Liver (tissue), 9 donors: Measurements from ENCODE around the gene TBCD. TPM values are rescaled to one million over a fixed set of nuclear protein-coding genes. Genes with fewer than 3 reads are reported as not detected.

Experiments
- DNase-seq: peaks from one replicate; pipeline ENCODE4 v3.0.0-alpha.2; 2017; ENCODE audit warnings: low spot score
- H3K27ac ChIP-seq, 2 donors: one replicate each; pipeline ENCODE4 v1.7.0; 2013; ENCODE audit warnings: inconsistent platforms in 2 of 2, low read length in 2 of 2, control low read depth in 1 of 2, low read depth in 1 of 2, mild to moderate bottlenecking in 1 of 2
- H3K27me3 ChIP-seq, 4 donors: one replicate each; pipeline versions ENCODE4 v1.6.1 to v1.7.0; 2013; ENCODE audit warnings: low read length in 3 of 4, inconsistent platforms in 1 of 4, mild to moderate bottlenecking in 1 of 4, moderate library complexity in 1 of 4; ENCODE audit not compliant: control insufficient read depth in 4 of 4, insufficient read depth in 4 of 4
- H3K36me3 ChIP-seq, 4 donors: one replicate each; pipeline versions ENCODE4 v1.6.1 to v1.7.0; 2013; ENCODE audit warnings: low read length in 3 of 4, mild to moderate bottlenecking in 3 of 4, low read depth in 1 of 4, moderate library complexity in 1 of 4; ENCODE audit not compliant: control insufficient read depth in 4 of 4, insufficient read depth in 3 of 4
- H3K4me1 ChIP-seq, 4 donors: one replicate each; pipeline versions ENCODE4 v1.6.1 to v1.7.0; 2013; ENCODE audit warnings: low read length in 3 of 4, mild to moderate bottlenecking in 3 of 4, moderate library complexity in 1 of 4; ENCODE audit not compliant: control insufficient read depth in 4 of 4, insufficient read depth in 4 of 4
- H3K4me3 ChIP-seq, 3 donors: one replicate each; pipeline versions ENCODE4 v1.6.1 to v1.7.0; 2013; ENCODE audit warnings: low read length in 3 of 3, control low read depth in 1 of 3, low read depth in 1 of 3, mild to moderate bottlenecking in 1 of 3
- H3K9ac ChIP-seq, 2 donors: one replicate each; pipeline ENCODE4 v1.7.0; 2013; ENCODE audit warnings: low read length in 2 of 2, mild to moderate bottlenecking in 2 of 2, moderate library complexity in 2 of 2, control low read depth in 1 of 2, low read depth in 1 of 2
- H3K9me3 ChIP-seq, 4 donors: one replicate each; pipeline versions ENCODE4 v1.6.1 to v1.7.0; 2013; ENCODE audit warnings: low read length in 3 of 4; ENCODE audit not compliant: control insufficient read depth in 4 of 4
- FOXA1 ChIP-seq: IDR thresholded peaks from 2 replicates; pipeline ENCODE4 v1.6.1; 2016; ENCODE audit warnings: antibody characterized with exemption
- FOXA2 ChIP-seq: IDR thresholded peaks from 2 replicates; pipeline ENCODE4 v1.6.1; 2016; ENCODE audit warnings: antibody characterized with exemption
- GABPA ChIP-seq, 2 donors: IDR thresholded peaks in 1 of 2; conservative IDR thresholded peaks in 1 of 2; 2 replicates each; pipeline ENCODE4 v1.6.1; 2016; ENCODE audit warnings: antibody characterized with exemption in 2 of 2, mild to moderate bottlenecking in 1 of 2, moderate library complexity in 1 of 2
- HNF4A ChIP-seq, 2 donors: conservative IDR thresholded peaks; 2 replicates each; pipeline ENCODE4 v1.6.1; 2016; ENCODE audit warnings: antibody characterized with exemption in 2 of 2, mild to moderate bottlenecking in 2 of 2
- HNF4G ChIP-seq: IDR thresholded peaks from 2 replicates; pipeline ENCODE4 v1.6.1; 2016; ENCODE audit warnings: antibody characterized with exemption
- JUND ChIP-seq, 2 donors: IDR thresholded peaks; 2 replicates each; pipeline ENCODE4 v1.6.1; 2016; ENCODE audit warnings: antibody characterized with exemption in 2 of 2
- NR2F2 ChIP-seq: IDR thresholded peaks from 2 replicates; pipeline ENCODE4 v1.6.1; 2016; ENCODE audit warnings: antibody characterized with exemption
- RAD21 ChIP-seq, 2 donors: IDR thresholded peaks; 2 replicates each; pipeline ENCODE4 v1.6.1; 2016; ENCODE audit warnings: antibody characterized with exemption in 2 of 2, mild to moderate bottlenecking in 2 of 2
- RXRA ChIP-seq, 2 donors: IDR thresholded peaks; 2 replicates each; pipeline ENCODE4 v1.6.1; 2017 to 2018; ENCODE audit warnings: antibody characterized with exemption in 2 of 2, mild to moderate bottlenecking in 1 of 2
- SP1 ChIP-seq: IDR thresholded peaks from 2 replicates; pipeline ENCODE4 v1.6.1; 2018; ENCODE audit warnings: antibody characterized with exemption, mild to moderate bottlenecking
- TAF1 ChIP-seq: conservative IDR thresholded peaks from 2 replicates; pipeline ENCODE4 v1.6.1; 2016; ENCODE audit warnings: antibody characterized with exemption, mild to moderate bottlenecking
- WGBS: extraction: QIAGEN DNeasy Blood & Tissue Kit; methylation state at CpG from one replicate; pipeline ENCODE4 v1.1.7; 2013; 5-methylcytosine and 5-hydroxymethylcytosine counted together
- polyA plus RNA-seq, 2 donors: library from polyadenylated mRNA; stranded (reverse) in 1 of 2; unstranded in 1 of 2; fragments of 200-250 nt in 1 of 2; fragments of >200 nt in 1 of 2; fragmentation: Nextera tagmentation in 1 of 2; extraction: Ambion mirVana in 1 of 2; gene quantifications; one replicate each; pipeline versions ENCODE4 v1.2.1 to v1.2.3, GENCODE V29; 2013 to 2015
- total RNA-seq, 2 donors: library from RNA; depleted of rRNA; stranded (reverse); fragments of >200 nt; gene quantifications; one replicate each; pipeline ENCODE4 v1.2.3, GENCODE V29; 2014
- TF ChIP-seq, protein P1 (sequence below): IDR thresholded peaks from 2 replicates; pipeline ENCODE4 v1.6.1; 2016; ENCODE audit warnings: antibody characterized with exemption, mild to moderate bottlenecking
- TF ChIP-seq, protein P2 (sequence below): IDR thresholded peaks from 2 replicates; pipeline ENCODE4 v1.6.1; 2016; ENCODE audit warnings: antibody characterized with exemption
- TF ChIP-seq, protein P3 (sequence below): fragments of 150-350 bp; IDR thresholded peaks from 2 replicates; pipeline ENCODE4 v1.5.1; 2017; ENCODE audit warnings: improper control_type of control experiment, low read depth, low read length; ENCODE audit not compliant: missing input control
- TF ChIP-seq, protein P4 (sequence below): IDR thresholded peaks from 2 replicates; pipeline ENCODE4 v1.6.1; 2016; ENCODE audit warnings: antibody characterized with exemption
- TF ChIP-seq, protein P5 (sequence below): IDR thresholded peaks from 2 replicates; pipeline ENCODE4 v1.6.1; 2016; ENCODE audit warnings: antibody characterized with exemption
- donor health status: healthy.
- donor health status: healthy.
- donor health status: healthy.
- donor health status: healthy.
- donor health status: healthy.

TBCD gene
- total and polyA plus RNA-seq, 4 donors: 29.8 to 42.2 (median 33.0) TPM

DNA sequence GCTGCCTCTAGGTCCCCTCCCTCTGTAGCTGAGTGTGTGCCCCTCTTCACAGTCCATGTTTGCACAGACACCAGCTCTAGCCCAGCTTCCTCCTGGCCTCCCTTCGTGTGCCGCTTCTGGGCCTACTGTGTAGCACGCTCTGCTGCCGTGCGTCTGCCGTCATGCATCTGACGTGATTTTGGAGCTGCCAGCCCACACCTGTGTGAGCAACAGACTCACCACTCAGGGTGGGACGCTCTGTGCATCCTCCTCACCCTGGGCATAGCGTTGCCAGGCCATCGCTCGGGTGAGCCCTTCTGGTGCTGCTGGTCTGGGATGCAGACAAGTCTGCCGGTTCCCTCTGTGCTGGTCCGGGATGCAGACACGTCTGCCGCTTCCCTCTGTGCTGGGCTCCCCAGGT lies 127.4 kb downstream of the TBCD start:
- no peak for DNase-seq
- Histone ChIP-seq H3K27me3 (no peaks in the 10 kb centered on the region), H3K4me3 (no peak overlapping the region), H3K4me1 (peaks cover 0 to 8% (median 4%) of the 10 kb centered on the region in 4 donors), H3K27ac (no peak overlapping the region), H3K36me3 (no peaks in the 10 kb centered on the region), H3K9me3 (no peaks in the 10 kb centered on the region), H3K9ac (no peak overlapping the region)
- 98% methylated on average over 15 of the region's 15 CpGs for WGBS
- TF ChIP-seq RXRA (IDR thresholded peaks at IDR 0.05): no peak
- TF ChIP-seq HNF4A (conservative IDR thresholded peaks at IDR 0.05): no peak
- TF ChIP-seq, protein P1, sequence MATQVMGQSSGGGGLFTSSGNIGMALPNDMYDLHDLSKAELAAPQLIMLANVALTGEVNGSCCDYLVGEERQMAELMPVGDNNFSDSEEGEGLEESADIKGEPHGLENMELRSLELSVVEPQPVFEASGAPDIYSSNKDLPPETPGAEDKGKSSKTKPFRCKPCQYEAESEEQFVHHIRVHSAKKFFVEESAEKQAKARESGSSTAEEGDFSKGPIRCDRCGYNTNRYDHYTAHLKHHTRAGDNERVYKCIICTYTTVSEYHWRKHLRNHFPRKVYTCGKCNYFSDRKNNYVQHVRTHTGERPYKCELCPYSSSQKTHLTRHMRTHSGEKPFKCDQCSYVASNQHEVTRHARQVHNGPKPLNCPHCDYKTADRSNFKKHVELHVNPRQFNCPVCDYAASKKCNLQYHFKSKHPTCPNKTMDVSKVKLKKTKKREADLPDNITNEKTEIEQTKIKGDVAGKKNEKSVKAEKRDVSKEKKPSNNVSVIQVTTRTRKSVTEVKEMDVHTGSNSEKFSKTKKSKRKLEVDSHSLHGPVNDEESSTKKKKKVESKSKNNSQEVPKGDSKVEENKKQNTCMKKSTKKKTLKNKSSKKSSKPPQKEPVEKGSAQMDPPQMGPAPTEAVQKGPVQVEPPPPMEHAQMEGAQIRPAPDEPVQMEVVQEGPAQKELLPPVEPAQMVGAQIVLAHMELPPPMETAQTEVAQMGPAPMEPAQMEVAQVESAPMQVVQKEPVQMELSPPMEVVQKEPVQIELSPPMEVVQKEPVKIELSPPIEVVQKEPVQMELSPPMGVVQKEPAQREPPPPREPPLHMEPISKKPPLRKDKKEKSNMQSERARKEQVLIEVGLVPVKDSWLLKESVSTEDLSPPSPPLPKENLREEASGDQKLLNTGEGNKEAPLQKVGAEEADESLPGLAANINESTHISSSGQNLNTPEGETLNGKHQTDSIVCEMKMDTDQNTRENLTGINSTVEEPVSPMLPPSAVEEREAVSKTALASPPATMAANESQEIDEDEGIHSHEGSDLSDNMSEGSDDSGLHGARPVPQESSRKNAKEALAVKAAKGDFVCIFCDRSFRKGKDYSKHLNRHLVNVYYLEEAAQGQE: no peak
- TF ChIP-seq, protein P2, sequence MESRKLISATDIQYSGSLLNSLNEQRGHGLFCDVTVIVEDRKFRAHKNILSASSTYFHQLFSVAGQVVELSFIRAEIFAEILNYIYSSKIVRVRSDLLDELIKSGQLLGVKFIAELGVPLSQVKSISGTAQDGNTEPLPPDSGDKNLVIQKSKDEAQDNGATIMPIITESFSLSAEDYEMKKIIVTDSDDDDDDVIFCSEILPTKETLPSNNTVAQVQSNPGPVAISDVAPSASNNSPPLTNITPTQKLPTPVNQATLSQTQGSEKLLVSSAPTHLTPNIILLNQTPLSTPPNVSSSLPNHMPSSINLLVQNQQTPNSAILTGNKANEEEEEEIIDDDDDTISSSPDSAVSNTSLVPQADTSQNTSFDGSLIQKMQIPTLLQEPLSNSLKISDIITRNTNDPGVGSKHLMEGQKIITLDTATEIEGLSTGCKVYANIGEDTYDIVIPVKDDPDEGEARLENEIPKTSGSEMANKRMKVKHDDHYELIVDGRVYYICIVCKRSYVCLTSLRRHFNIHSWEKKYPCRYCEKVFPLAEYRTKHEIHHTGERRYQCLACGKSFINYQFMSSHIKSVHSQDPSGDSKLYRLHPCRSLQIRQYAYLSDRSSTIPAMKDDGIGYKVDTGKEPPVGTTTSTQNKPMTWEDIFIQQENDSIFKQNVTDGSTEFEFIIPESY: no peak
- TF ChIP-seq RAD21 (IDR thresholded peaks at IDR 0.05): no peak
- TF ChIP-seq HNF4G: no peak
- no peak for TF ChIP-seq GABPA (IDR thresholded peaks at IDR 0.05 in 1 of 2, conservative IDR thresholded peaks at IDR 0.05 in 1 of 2)
- TF ChIP-seq FOXA1: no peak
- TF ChIP-seq, protein P3, sequence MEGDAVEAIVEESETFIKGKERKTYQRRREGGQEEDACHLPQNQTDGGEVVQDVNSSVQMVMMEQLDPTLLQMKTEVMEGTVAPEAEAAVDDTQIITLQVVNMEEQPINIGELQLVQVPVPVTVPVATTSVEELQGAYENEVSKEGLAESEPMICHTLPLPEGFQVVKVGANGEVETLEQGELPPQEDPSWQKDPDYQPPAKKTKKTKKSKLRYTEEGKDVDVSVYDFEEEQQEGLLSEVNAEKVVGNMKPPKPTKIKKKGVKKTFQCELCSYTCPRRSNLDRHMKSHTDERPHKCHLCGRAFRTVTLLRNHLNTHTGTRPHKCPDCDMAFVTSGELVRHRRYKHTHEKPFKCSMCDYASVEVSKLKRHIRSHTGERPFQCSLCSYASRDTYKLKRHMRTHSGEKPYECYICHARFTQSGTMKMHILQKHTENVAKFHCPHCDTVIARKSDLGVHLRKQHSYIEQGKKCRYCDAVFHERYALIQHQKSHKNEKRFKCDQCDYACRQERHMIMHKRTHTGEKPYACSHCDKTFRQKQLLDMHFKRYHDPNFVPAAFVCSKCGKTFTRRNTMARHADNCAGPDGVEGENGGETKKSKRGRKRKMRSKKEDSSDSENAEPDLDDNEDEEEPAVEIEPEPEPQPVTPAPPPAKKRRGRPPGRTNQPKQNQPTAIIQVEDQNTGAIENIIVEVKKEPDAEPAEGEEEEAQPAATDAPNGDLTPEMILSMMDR: no peak
- TF ChIP-seq JUND (IDR thresholded peaks at IDR 0.05): no peak
- TF ChIP-seq, protein P4, sequence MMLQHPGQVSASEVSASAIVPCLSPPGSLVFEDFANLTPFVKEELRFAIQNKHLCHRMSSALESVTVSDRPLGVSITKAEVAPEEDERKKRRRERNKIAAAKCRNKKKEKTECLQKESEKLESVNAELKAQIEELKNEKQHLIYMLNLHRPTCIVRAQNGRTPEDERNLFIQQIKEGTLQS: no peak
- TF ChIP-seq FOXA2: no peak
- TF ChIP-seq, protein P5, sequence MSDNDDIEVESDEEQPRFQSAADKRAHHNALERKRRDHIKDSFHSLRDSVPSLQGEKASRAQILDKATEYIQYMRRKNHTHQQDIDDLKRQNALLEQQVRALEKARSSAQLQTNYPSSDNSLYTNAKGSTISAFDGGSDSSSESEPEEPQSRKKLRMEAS: no peak
- TF ChIP-seq TAF1: no peak
- TF ChIP-seq NR2F2: no peak
- TF ChIP-seq SP1: no peak
